AG04450 (cell line): ENCODE results near the gene WDR6. TPM values are rescaled to one million over a fixed set of nuclear protein-coding genes. Genes with fewer than 3 reads are reported as not detected.

Source experiments
- CTCF ChIA-PET: fragments of 300-600, 350-600 bp; formaldehyde crosslinking; extraction: SDS; loops from one replicate; lab custom pipeline; 2022; ENCODE audit warnings: antibody characterized with exemption, inconsistent platforms; lab: Charles Lee
- POLR2A ChIA-PET: fragments of 350-600 bp; formaldehyde crosslinking; extraction: SDS; loops from one replicate; lab custom pipeline; 2021; ENCODE audit warnings: antibody characterized with exemption, inconsistent platforms; lab: Yijun Ruan, JAX
- DNase-seq: peaks from one replicate; pipeline ENCODE4 v3.0.0-alpha.2; 2011; ENCODE audit warnings: low read depth, low spot score
- H3K27ac ChIP-seq: one replicate; pipeline ENCODE4 v1.5.1; 2012; ENCODE audit warnings: low read depth, low read length, control low read depth
- H3K27me3 ChIP-seq: one replicate; pipeline ENCODE4 v1.6.0; 2012; ENCODE audit warnings: low read length; ENCODE audit not compliant: control insufficient read depth, insufficient read depth
- H3K4me3 ChIP-seq: 2 replicates; pipeline ENCODE4 v1.5.1; 2011; ENCODE audit warnings: mild to moderate bottlenecking, low read depth, low read length, control low read depth
- H3K9me3 ChIP-seq: 2 replicates; pipeline ENCODE4 v1.5.1; 2012; ENCODE audit warnings: low read length; ENCODE audit not compliant: control insufficient read depth, insufficient read depth
- CTCF ChIP-seq: IDR thresholded peaks from 2 replicates; pipeline ENCODE4 v1.5.1; 2011; ENCODE audit warnings: low read depth, low read length, control low read depth, inconsistent platforms
- polyA plus RNA-seq: library from polyadenylated mRNA; depleted of rRNA; stranded (reverse); fragments of >200 nt; gene quantifications from 2 replicates; pipeline ENCODE4 v1.2.3, GENCODE V29; 2011

WDR6 gene
- polyA plus RNA-seq, 1 experiment = 101 TPM

- ChIA-PET POLR2A (no interaction called here), CTCF (interaction anchor here (0.8 kb wide), 2 partner anchors 9 to 38 kb away, joined by 3 to 4 read pairs; partner anchors contain the start of gene NDUFAF3)
- Histone ChIP-seq H3K27ac (no peak overlapping the region), H3K4me3 (no peak overlapping the region), H3K27me3 (no peaks in the 10 kb centered on the region), H3K9me3 (no peaks in the 10 kb centered on the region)
- TF ChIP-seq CTCF = no peak
- no peak for DNase-seq
These were observed 22.5 kb upstream of the WDR6 start for GRCh38 chr3:48984663-48985062.

GRCh38 chr3:48985831-48986376, 21.3 kb upstream of the WDR6 start:
- Histone ChIP-seq H3K27ac (no peak overlapping the region), H3K4me3 (no peak overlapping the region), H3K27me3 (no peaks in the 10 kb centered on the region), H3K9me3 (no peaks in the 10 kb centered on the region)
- CTCF ChIA-PET = interaction anchor here (3.0 to 4.9 kb wide), 2 partner anchors 28 to 107 kb away, joined by 19 to 37 read pairs; partner anchors contain the start of gene QRICH1
- no peak for TF ChIP-seq CTCF
- DNase-seq = no peak
- POLR2A ChIA-PET = no interaction called here

- POLR2A ChIA-PET = interaction anchor here (0.7 to 3.9 kb wide), 10 partner anchors 17 to 104 kb away, joined by 3 to 70 read pairs (median 8); partner anchors contain the start of genes DALRD3, IMPDH2, NDUFAF3 and QRICH1
- Histone ChIP-seq H3K4me3 (peak overlapping the region; percentile 80), H3K27ac (peak overlapping the region; percentile 99), H3K9me3 (no peaks in the 10 kb centered on the region), H3K27me3 (no peaks in the 10 kb centered on the region)
- CTCF ChIA-PET = interaction anchor here (0.6 to 4.9 kb wide), 12 partner anchors 11 to 460 kb away, joined by 3 to 37 read pairs (median 4); partner anchors contain the start of genes NDUFAF3, QRICH1 and WDR6
- DNase-seq = no peak
- no peak for TF ChIP-seq CTCF
These were observed 17.9 kb upstream of the WDR6 start for GRCh38 chr3:48989126-48989795.

- DNase-seq = peak; percentile 87
- H3K27ac ChIP-seq = peak within 1 kb of the TSS; percentile 99
- H3K9me3 ChIP-seq = no peaks in the 10 kb centered on the region
- TF ChIP-seq CTCF = peak; percentile 59
- H3K4me3 ChIP-seq = peak within 1 kb of the TSS; percentile 80
- ChIA-PET CTCF (interaction anchor here (0.6 to 4.9 kb wide), 11 partner anchors 10 to 1620 kb away, joined by 3 to 37 read pairs (median 4); partner anchors contain the start of genes NDUFAF3, QRICH1 and WDR6), POLR2A (interaction anchor here (0.6 to 3.9 kb wide), 11 partner anchors 16 to 104 kb away, joined by 3 to 70 read pairs (median 6); partner anchors contain the start of genes DALRD3, IMPDH2, NDUFAF3 and QRICH1)
- H3K27me3 ChIP-seq = no peaks in the 10 kb centered on the region
These were observed 17.2 kb upstream of the WDR6 start, which contains the start of gene P4HTM for GRCh38 chr3:48989796-48990635. P4HTM (plus strand) TSS chr3:48990241; CDS start chr3:48990257, 16 bp downstream.
